Mesenchymal stem cell (in vitro differentiated cells and primary cell): ENCODE data around the gene SBDS. TPM values are rescaled to one million over a fixed set of nuclear protein-coding genes. Genes with fewer than 3 reads are reported as not detected.
"Not testable (repeated sequence)": the region's sequence is repeated elsewhere in the genome, so short reads cannot be mapped to it uniquely, and the experiment has no call there.

ENCODE experiments used
- DNase-seq: peaks from one replicate; pipeline ENCODE4 v3.0.0-alpha.2; 2013
- H2AFZ ChIP-seq: one replicate; pipeline ENCODE4 v1.6.1; 2013; ENCODE audit warnings: low read depth, mild to moderate bottlenecking, control low read depth, inconsistent platforms, low read length, moderate library complexity
- H2AK5ac ChIP-seq: 2 replicates; pipeline ENCODE4 v1.6.1; 2013; ENCODE audit warnings: low read length, moderate library complexity, mild to moderate bottlenecking, inconsistent platforms; ENCODE audit not compliant: severe bottlenecking
- H2BK120ac ChIP-seq: one replicate; pipeline ENCODE4 v1.6.1; 2013; ENCODE audit warnings: low read depth, mild to moderate bottlenecking, inconsistent platforms, low read length, moderate library complexity
- H2BK12ac ChIP-seq, 2 experiments: one replicate each; pipeline ENCODE4 v1.6.1; 2013; ENCODE audit warnings: inconsistent platforms in 2 of 2, low read length in 2 of 2, mild to moderate bottlenecking in 2 of 2, moderate library complexity in 2 of 2, control low read depth in 1 of 2
- H2BK15ac ChIP-seq: one replicate; pipeline ENCODE4 v1.6.1; 2013; ENCODE audit warnings: mild to moderate bottlenecking, low read depth, inconsistent platforms; ENCODE audit not compliant: poor library complexity, severe bottlenecking
- H2BK5ac ChIP-seq: 2 replicates; pipeline ENCODE4 v1.6.1; 2013; ENCODE audit warnings: low read depth, mild to moderate bottlenecking, low read length, control low read depth, inconsistent platforms; ENCODE audit not compliant: poor library complexity, severe bottlenecking
- H3K14ac ChIP-seq, 2 experiments: one replicate each; pipeline ENCODE4 v1.6.1; 2013; ENCODE audit warnings: inconsistent platforms in 2 of 2, low read length in 2 of 2, control low read depth in 1 of 2, mild to moderate bottlenecking in 1 of 2, moderate library complexity in 1 of 2
- H3K18ac ChIP-seq, 2 experiments: one replicate each; pipeline ENCODE4 v1.6.1; 2013; ENCODE audit warnings: inconsistent platforms in 2 of 2, low read length in 2 of 2, control low read depth in 1 of 2, low read depth in 1 of 2, mild to moderate bottlenecking in 1 of 2
- H3K23ac ChIP-seq, 2 experiments: one replicate each; pipeline ENCODE4 v1.6.1; 2013; ENCODE audit warnings: inconsistent platforms in 2 of 2, low read length in 2 of 2, mild to moderate bottlenecking in 2 of 2, moderate library complexity in 2 of 2, control low read depth in 1 of 2
- H3K27ac ChIP-seq: 2 replicates; pipeline ENCODE4 v1.5.1; 2013; ENCODE audit warnings: mild to moderate bottlenecking, moderate library complexity, low read length, control low read depth, inconsistent platforms; ENCODE audit not compliant: poor library complexity, severe bottlenecking
- H3K27me3 ChIP-seq, 2 experiments: 2 replicates each; pipeline versions ENCODE4 v1.6.1 to v1.7.0; 2013; ENCODE audit warnings: low read length in 2 of 2, mild to moderate bottlenecking in 2 of 2, moderate library complexity in 2 of 2, control low read depth in 1 of 2, inconsistent platforms in 1 of 2; ENCODE audit not compliant: control insufficient read depth in 1 of 2, insufficient read depth in 1 of 2
- H3K36me3 ChIP-seq, 2 experiments: 2 replicates each; pipeline versions ENCODE4 v1.6.1 to v1.7.0; 2013; ENCODE audit warnings: low read length in 2 of 2, control low read depth in 1 of 2, inconsistent platforms in 1 of 2, low read depth in 1 of 2, mild to moderate bottlenecking in 1 of 2; ENCODE audit not compliant: insufficient read depth in 2 of 2, control insufficient read depth in 1 of 2
- H3K4ac ChIP-seq, 2 experiments: one replicate each; pipeline ENCODE4 v1.6.1; 2013; ENCODE audit warnings: inconsistent platforms in 2 of 2, low read length in 2 of 2, mild to moderate bottlenecking in 2 of 2, moderate library complexity in 2 of 2, control low read depth in 1 of 2, low read depth in 1 of 2
- H3K4me1 ChIP-seq: 2 replicates; pipeline ENCODE4 v1.6.1; 2013; ENCODE audit warnings: low read depth, low read length, control low read depth; ENCODE audit not compliant: control insufficient read depth, insufficient read depth
- H3K4me2 ChIP-seq: 2 replicates; pipeline ENCODE4 v1.6.1; 2013; ENCODE audit warnings: low read length, mild to moderate bottlenecking, inconsistent platforms; ENCODE audit not compliant: poor library complexity, severe bottlenecking
- H3K4me3 ChIP-seq, 2 experiments: 2 replicates each; pipeline versions ENCODE4 v1.5.1 to v1.7.0; 2013; ENCODE audit warnings: low read length in 2 of 2, mild to moderate bottlenecking in 2 of 2, control low read depth in 1 of 2, low read depth in 1 of 2; ENCODE audit not compliant: insufficient read depth in 1 of 2
- H3K79me1 ChIP-seq: replicated peaks from 2 replicates; pipeline ENCODE4 v1.6.1; 2013; ENCODE audit warnings: mild to moderate bottlenecking, control low read depth, low read length, inconsistent platforms; ENCODE audit not compliant: poor library complexity, severe bottlenecking
- H3K9ac ChIP-seq: 2 replicates; pipeline ENCODE4 v1.7.0; 2013; ENCODE audit warnings: mild to moderate bottlenecking, low read length, moderate library complexity
- H3K9me3 ChIP-seq: 2 replicates; pipeline ENCODE4 v1.7.0; 2013; ENCODE audit warnings: mild to moderate bottlenecking, low read length; ENCODE audit not compliant: control insufficient read depth
- H4K8ac ChIP-seq: one replicate; pipeline ENCODE4 v1.6.1; 2013; ENCODE audit warnings: inconsistent platforms, mild to moderate bottlenecking, low read length, moderate library complexity
- H4K91ac ChIP-seq: one replicate; pipeline ENCODE4 v1.6.1; 2013; ENCODE audit warnings: mild to moderate bottlenecking, low read length, inconsistent platforms
- WGBS: methylation state at CpG from one replicate; pipeline ENCODE4 v1.1.7; 2013; ENCODE audit warnings: mixed read lengths; 5-methylcytosine and 5-hydroxymethylcytosine counted together
- polyA plus RNA-seq, 2 experiments: library from polyadenylated mRNA; stranded (reverse); fragments of 200-250 nt; gene quantifications; one replicate each; pipeline ENCODE4 v1.2.3, GENCODE V29; 2013

Gene SBDS
- 134 TPM for polyA plus RNA-seq (2013, experiment 1 of 2)
- polyA plus RNA-seq (2013, experiment 2 of 2), result 139 TPM

- H3K9me3 ChIP-seq, H3K4me1 ChIP-seq, H2AK5ac ChIP-seq, H3K23ac ChIP-seq, H2BK120ac ChIP-seq, H2BK5ac ChIP-seq, H3K27me3 ChIP-seq, H3K79me1 ChIP-seq: not testable (repeated sequence)
- peak within 1 kb of the TSS; percentile 69 for H2BK15ac ChIP-seq
- H4K8ac ChIP-seq, result peak within 1 kb of the TSS; percentile 80
- peak within 1 kb of the TSS in 1 of 2 experiments; percentile 53 for H3K14ac ChIP-seq
- peak within 1 kb of the TSS; percentile 83 for H4K91ac ChIP-seq
- H3K4me3 ChIP-seq, result peak within 1 kb of the TSS; percentile 82 to 92
- H3K4me2 ChIP-seq, result peak within 1 kb of the TSS; percentile 61
- peak within 1 kb of the TSS; percentile 51 for H2AFZ ChIP-seq
- H2BK12ac ChIP-seq, result peak within 1 kb of the TSS in 1 of 2 experiments; percentile 39
- peaks cover 5 to 36% of the 10 kb centered on the region in 2 experiments for H3K36me3 ChIP-seq
- peak within 1 kb of the TSS; percentile 87 to 91 for H3K18ac ChIP-seq
- peak; percentile 99 for DNase-seq
- under 1% methylated on average over 49 of the region's 59 CpGs for WGBS
- peak within 1 kb of the TSS; percentile 75 to 87 for H3K4ac ChIP-seq
- peak within 1 kb of the TSS; percentile 73 for H3K27ac ChIP-seq
- H3K9ac ChIP-seq, result peak within 1 kb of the TSS; percentile 96
Measured at GRCh38 chr7:66995050-66995776, at the start of gene SBDS. Gene SBDS, minus strand, starts transcription at chr7:66995586. Its CDS starts 169 bp downstream, at chr7:66995417.

GRCh38 chr7:67043559-67043930, 48.2 kb upstream of the SBDS start:
- Histone ChIP-seq H3K18ac (peak overlapping the region in 1 of 2 experiments; percentile 24), H3K9ac (peak overlapping the region; percentile 41), H2BK12ac (peak overlapping the region in 1 of 2 experiments; percentile 52)
- WGBS, result 60% methylated on average over 4 of the region's 4 CpGs
- H2BK120ac ChIP-seq, H3K27me3 ChIP-seq, H2BK5ac ChIP-seq, H3K4me3 ChIP-seq, H3K27ac ChIP-seq, H2BK15ac ChIP-seq, H3K36me3 ChIP-seq, H3K23ac ChIP-seq, H3K79me1 ChIP-seq, H4K8ac ChIP-seq, H3K4me2 ChIP-seq, H3K14ac ChIP-seq, H4K91ac ChIP-seq, H2AFZ ChIP-seq, H2AK5ac ChIP-seq, H3K9me3 ChIP-seq, H3K4me1 ChIP-seq, H3K4ac ChIP-seq: not testable (repeated sequence)
- DNase-seq, result peak; percentile 57

- not testable (repeated sequence) for H2BK15ac ChIP-seq, H3K27me3 ChIP-seq, H3K36me3 ChIP-seq, H2AK5ac ChIP-seq, H3K9me3 ChIP-seq, H3K4me3 ChIP-seq, H3K23ac ChIP-seq, H2BK5ac ChIP-seq, H4K91ac ChIP-seq, H3K14ac ChIP-seq, H3K79me1 ChIP-seq, H3K4me2 ChIP-seq, H4K8ac ChIP-seq, H3K27ac ChIP-seq, H2AFZ ChIP-seq, H3K4me1 ChIP-seq
- H3K18ac ChIP-seq, result peak overlapping the region; percentile 33 to 52
- 67% methylated on average over 4 of the region's 5 CpGs for whole genome bisulfite sequencing
- peak; percentile 94 for DNase-seq
- H2BK12ac ChIP-seq, result peak overlapping the region; percentile 39 to 54
- peak overlapping the region; percentile 8 for H2BK120ac ChIP-seq
- peak overlapping the region; percentile 41 for H3K9ac ChIP-seq
- peak overlapping the region in 1 of 2 experiments; percentile 69 for H3K4ac ChIP-seq
Measured at GRCh38 chr7:67042781-67043558, 47.6 kb upstream of the SBDS start.

- not testable (repeated sequence) for H3K27me3 ChIP-seq, DNase-seq, H3K9ac ChIP-seq, H4K8ac ChIP-seq, H3K18ac ChIP-seq, H3K4ac ChIP-seq, H3K27ac ChIP-seq, H3K23ac ChIP-seq, H2AK5ac ChIP-seq, H3K36me3 ChIP-seq, H2BK12ac ChIP-seq, H3K4me3 ChIP-seq, H4K91ac ChIP-seq, H3K4me2 ChIP-seq, H2BK5ac ChIP-seq, H3K4me1 ChIP-seq, H2BK15ac ChIP-seq, H3K9me3 ChIP-seq, H2AFZ ChIP-seq, H3K79me1 ChIP-seq, H3K14ac ChIP-seq
- WGBS, result 100% methylated on average over 1 of the region's 2 CpGs
- H2BK120ac ChIP-seq, result peak overlapping the region; percentile 19
Measured at GRCh38 chr7:67040832-67041231, 45.4 kb upstream of the SBDS start.
